Measurements from ENCODE around the gene VGLL4. TPM values are rescaled to one million over a fixed set of nuclear protein-coding genes. Genes with fewer than 3 reads are reported as not detected.

The VGLL4 gene
- total RNA-seq, 4 donors from 2014 or later: 66.8 to 86.5 (median 75.9) TPM

DNA sequence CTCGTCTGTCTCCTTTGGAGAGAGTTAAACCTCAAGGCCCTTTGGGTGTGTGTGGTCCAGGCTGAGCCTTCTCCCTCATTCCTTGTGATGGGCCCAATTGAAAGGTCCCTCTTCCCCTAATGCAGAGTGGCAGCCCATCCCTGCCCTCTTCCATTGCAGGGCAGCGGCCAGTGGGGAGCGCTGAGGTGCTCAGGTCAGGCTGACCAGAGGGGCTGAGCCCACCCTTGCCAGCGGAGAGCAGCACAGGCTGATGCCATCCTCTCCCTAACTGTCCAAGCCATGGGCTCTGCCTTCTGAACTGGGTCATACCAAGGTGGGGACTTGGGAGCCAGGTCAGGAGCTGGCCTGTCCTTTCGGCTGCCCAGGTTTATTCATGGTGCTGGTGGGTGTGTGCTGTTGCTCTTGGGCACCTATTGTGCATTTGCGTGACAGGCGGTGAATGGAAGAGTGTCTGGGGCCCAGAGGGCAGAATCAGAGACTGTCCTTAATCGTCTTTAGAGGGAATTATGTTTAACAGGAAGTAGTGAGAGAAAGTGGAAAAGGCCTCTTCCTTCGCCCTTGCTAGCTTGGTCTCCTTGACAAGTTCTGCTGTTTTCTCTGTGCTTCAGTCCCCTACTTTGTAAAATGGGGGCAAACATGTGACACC is 96.9 kb downstream of the VGLL4 start:
- H3K4me3 ChIP-seq: no peak overlapping the region
- H3K27ac ChIP-seq: no peak overlapping the region
- no peaks in the 10 kb centered on the region for H3K27me3 ChIP-seq
- DNase-seq (ENCODE audit: low spot score in 2 of 2): peak in 1 of 2 donors; percentile 40
- H3K4me1 ChIP-seq: peaks cover 22% of the 10 kb centered on the region
- 86% methylated on average over 7 of the region's 9 CpGs for WGBS
- no peaks in the 10 kb centered on the region for H3K9me3 ChIP-seq
- H3K36me3 ChIP-seq: peaks cover 4% of the 10 kb centered on the region
- TF ChIP-seq POLR2AphosphoS5 (IDR thresholded peaks at IDR 0.05) (no peak), EP300 (IDR thresholded peaks at IDR 0.05) (no peak), POLR2A (IDR thresholded peaks at IDR 0.05) (no peak)
- TF ChIP-seq, protein P1, sequence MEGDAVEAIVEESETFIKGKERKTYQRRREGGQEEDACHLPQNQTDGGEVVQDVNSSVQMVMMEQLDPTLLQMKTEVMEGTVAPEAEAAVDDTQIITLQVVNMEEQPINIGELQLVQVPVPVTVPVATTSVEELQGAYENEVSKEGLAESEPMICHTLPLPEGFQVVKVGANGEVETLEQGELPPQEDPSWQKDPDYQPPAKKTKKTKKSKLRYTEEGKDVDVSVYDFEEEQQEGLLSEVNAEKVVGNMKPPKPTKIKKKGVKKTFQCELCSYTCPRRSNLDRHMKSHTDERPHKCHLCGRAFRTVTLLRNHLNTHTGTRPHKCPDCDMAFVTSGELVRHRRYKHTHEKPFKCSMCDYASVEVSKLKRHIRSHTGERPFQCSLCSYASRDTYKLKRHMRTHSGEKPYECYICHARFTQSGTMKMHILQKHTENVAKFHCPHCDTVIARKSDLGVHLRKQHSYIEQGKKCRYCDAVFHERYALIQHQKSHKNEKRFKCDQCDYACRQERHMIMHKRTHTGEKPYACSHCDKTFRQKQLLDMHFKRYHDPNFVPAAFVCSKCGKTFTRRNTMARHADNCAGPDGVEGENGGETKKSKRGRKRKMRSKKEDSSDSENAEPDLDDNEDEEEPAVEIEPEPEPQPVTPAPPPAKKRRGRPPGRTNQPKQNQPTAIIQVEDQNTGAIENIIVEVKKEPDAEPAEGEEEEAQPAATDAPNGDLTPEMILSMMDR (IDR thresholded peaks at IDR 0.05): no peak

DNA sequence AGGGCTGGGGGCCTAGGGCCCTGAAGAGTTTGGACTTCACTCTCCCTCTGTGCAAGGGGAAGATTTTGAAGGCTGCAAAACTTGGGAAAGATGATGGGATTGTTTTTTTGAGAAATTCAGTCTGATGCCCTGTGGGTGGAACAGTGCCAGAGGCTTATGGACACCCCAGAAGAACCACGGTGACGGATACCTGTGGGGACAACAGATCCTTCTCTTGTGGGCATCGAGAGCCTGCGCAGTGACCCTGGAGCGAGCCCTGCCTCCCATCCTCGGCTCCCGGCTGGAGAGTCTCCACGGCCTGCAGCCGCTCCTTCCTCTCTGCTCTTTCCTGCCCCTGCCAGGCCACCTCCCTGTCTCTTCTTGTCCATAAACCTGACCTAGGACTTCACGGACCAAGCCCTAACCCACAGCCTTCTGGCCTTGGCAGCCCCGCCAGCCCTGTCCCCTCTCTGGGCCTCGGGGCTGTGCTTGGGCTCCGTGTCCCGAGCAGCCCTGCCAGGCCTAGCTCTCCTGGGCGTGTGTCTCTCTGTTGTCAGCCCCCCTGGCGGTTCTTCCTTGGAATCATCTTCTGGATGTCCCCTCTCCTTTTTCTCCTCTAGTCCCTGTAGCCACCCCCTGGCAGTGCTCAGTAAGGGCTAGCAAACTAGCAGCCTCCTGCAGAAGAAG is 98.4 kb downstream of the VGLL4 start:
- TF ChIP-seq, protein P1 (IDR thresholded peaks at IDR 0.05): no peak
- no peak for TF ChIP-seq POLR2AphosphoS5 (IDR thresholded peaks at IDR 0.05)
- no peak for TF ChIP-seq POLR2A (IDR thresholded peaks at IDR 0.05)
- no peak for TF ChIP-seq EP300 (IDR thresholded peaks at IDR 0.05)
- Histone ChIP-seq H3K9me3 (no peaks in the 10 kb centered on the region), H3K27me3 (no peaks in the 10 kb centered on the region), H3K4me1 (peaks cover 18% of the 10 kb centered on the region), H3K36me3 (peaks cover 4% of the 10 kb centered on the region), H3K27ac (peak overlapping the region; percentile 54), H3K4me3 (no peak overlapping the region)
- peak in 1 of 2 donors; percentile 67 for DNase-seq (ENCODE audit: low spot score in 2 of 2)
- 69% methylated on average over 9 of the region's 16 CpGs for WGBS

DNA sequence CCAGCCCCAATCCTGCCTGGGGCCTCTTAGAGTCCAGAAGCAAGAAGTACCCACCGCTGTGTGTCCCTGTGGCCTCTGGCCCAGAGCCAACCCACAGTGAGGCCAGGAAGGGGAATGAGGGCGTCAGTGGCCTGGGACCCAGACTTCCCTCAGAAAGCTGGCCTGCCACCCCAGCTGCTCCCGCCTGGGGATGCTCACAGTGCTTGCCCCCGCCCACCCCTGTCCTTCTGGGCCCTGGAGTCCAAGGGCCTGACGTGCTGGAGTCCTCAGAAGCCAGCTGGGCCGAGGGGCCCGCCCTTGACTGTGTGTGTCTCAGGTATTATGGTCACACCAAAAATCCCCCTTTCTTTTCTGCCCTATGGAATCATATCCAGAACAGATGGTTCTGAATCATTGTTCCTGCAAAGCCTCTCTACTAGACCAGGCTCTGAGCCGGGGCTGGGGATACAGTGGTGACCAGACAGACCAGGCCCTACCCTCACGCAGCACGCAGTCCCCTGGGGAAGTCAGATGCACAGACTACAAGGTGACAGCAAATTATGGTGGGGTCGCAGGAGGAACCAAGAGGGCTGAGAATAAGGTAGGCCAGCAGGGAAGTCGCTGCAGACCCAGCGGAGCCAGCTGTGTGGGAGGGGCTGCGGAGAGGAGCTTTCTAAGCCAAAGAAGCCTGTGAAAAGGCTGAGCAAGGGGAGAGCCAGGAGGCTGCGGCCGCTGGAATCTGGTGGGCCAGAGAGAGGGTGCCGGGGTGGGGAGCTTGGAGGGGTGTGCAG is 99.1 kb downstream of the VGLL4 start:
- H3K27me3 ChIP-seq: no peaks in the 10 kb centered on the region
- peaks cover 4% of the 10 kb centered on the region for H3K36me3 ChIP-seq
- H3K27ac ChIP-seq: peak overlapping the region; percentile 54
- H3K9me3 ChIP-seq: no peaks in the 10 kb centered on the region
- peaks cover 16% of the 10 kb centered on the region for H3K4me1 ChIP-seq
- DNase-seq (ENCODE audit: low spot score in 2 of 2): peak in 1 of 2 donors; percentile 66
- TF ChIP-seq, protein P1 (IDR thresholded peaks at IDR 0.05): no peak
- TF ChIP-seq POLR2A (IDR thresholded peaks at IDR 0.05) (no peak), POLR2AphosphoS5 (IDR thresholded peaks at IDR 0.05) (no peak), EP300 (IDR thresholded peaks at IDR 0.05) (no peak)
- WGBS: 67% methylated on average over 8 of the region's 17 CpGs
- no peak overlapping the region for H3K4me3 ChIP-seq

DNA sequence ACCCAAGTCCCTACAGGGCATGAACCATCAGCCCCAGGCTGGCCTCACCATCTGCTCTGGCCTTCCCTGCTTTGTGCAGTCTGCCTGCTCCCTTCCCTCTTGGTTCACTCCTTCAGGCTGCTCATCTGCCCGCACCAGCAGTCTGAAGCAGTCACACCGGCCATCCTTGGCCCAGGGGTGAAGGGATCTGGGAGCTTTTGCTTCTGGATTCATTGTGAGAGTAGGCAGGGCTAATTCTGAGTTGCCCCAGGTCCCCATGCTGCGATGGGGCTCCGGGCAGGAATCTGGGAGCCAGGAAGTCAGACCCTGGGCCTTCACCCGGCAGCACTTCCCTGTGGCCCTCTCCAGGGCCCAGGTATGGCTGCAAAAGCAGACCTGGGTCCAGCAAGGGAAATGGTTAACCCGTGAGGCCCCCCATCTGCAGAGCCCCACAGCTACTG is 99.7 kb downstream of the VGLL4 start:
- H3K4me1 ChIP-seq: peaks cover 15% of the 10 kb centered on the region
- no peaks in the 10 kb centered on the region for H3K27me3 ChIP-seq
- H3K9me3 ChIP-seq: no peaks in the 10 kb centered on the region
- H3K4me3 ChIP-seq: no peak overlapping the region
- H3K27ac ChIP-seq: peak overlapping the region; percentile 54
- peaks cover 4% of the 10 kb centered on the region for H3K36me3 ChIP-seq
- peak in 1 of 2 donors; percentile 50 for DNase-seq (ENCODE audit: low spot score in 2 of 2)
- TF ChIP-seq EP300 (IDR thresholded peaks at IDR 0.05): no peak
- WGBS: 95% methylated on average over 5 of the region's 6 CpGs

DNA sequence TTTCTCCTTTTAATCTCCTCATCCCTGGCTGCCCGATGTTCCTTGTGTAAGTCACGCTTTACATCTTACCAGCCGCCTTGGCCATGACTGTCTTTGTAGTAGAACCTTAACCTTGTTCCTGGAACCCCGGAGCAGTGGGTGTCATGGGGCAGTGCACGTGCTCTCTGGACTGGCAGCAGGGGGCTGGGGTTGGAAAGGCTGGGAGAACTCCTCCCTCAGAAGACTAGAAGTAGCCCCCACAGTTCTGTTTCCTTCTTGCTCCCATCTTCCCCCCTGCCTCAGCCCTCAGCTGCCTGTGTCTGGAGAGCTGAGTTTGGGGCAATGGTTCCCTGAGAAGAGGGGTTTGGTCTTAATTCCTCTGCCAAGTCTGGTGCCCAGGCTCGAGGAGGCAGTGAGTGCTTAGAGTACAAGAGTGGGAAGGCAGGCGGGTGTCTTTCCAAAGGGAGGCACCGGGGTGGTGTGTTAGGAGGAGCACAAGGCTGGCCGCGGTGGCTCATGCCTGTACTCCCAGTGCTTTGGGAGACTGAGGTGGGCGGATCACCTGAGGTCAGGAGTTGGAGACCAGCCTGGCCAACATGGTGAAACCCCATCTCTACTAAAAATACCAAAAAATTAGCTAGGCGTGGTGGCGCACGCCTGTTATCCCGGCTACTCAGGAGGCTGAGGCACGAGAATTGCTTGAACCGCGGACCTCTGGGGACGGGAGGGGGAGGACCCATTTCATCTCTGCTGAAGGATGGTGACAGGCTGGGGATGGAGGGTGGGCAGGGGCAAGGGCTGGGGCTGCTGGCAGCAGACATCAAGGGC is 100.4 kb downstream of the VGLL4 start:
- WGBS: 94% methylated on average over 19 of the region's 19 CpGs

More for the DNA sequence above, 100.4 kb downstream of the VGLL4 start:
- no peak overlapping the region for H3K4me3 ChIP-seq
- H3K27ac ChIP-seq: no peak overlapping the region
- TF ChIP-seq POLR2AphosphoS5 (IDR thresholded peaks at IDR 0.05) (no peak), EP300 (IDR thresholded peaks at IDR 0.05) (no peak), POLR2A (IDR thresholded peaks at IDR 0.05) (no peak)
- TF ChIP-seq, protein P1 (IDR thresholded peaks at IDR 0.05): no peak
- H3K9me3 ChIP-seq: no peaks in the 10 kb centered on the region
- peak in 1 of 2 donors; percentile 58 for DNase-seq (ENCODE audit: low spot score in 2 of 2)
- peaks cover 4% of the 10 kb centered on the region for H3K36me3 ChIP-seq
- H3K4me1 ChIP-seq: peaks cover 15% of the 10 kb centered on the region
- no peaks in the 10 kb centered on the region for H3K27me3 ChIP-seq
